ENCODE results near the gene CFAP54. TPM values are rescaled to one million over a fixed set of nuclear protein-coding genes. Genes with fewer than 3 reads are reported as not detected.

Gene CFAP54
- polyA plus RNA-seq, 1 of the 3 experiments (the other 2 are of a cell fraction): 0.87 TPM

DNA sequence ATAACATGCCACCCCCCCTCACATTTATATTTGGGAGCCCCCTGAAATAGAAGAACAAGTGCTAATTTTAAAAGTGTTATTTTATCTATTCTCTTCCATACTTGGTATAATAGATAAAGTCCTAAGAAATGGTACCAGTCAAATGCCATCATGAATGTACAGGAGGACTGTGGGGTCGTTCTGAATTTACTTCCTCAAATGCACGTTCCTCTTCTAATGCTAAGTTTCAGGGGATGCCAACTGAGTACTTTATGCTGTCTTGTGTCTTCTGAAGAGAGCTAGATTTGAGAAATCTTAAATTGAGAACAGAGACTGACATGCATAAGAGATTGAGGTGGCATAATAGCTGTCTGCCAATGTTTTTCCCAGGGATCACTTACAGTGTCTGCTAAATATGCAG is 59.0 kb downstream of the CFAP54 start:
- Histone ChIP-seq H3F3A (replicated peaks; ENCODE audit: insufficient read depth) (no peaks in the 10 kb centered on the region), H3K27ac (ENCODE audit: low read depth in 2 of 2, low read length in 1 of 2) (no peak overlapping the region), H2AFZ (ENCODE audit: low read depth) (no peak overlapping the region), H4K20me1 (ENCODE audit: insufficient read depth) (no peaks in the 10 kb centered on the region), H3K9ac (no peak overlapping the region), H3K27me3 (ENCODE audit: insufficient read depth) (no peaks in the 10 kb centered on the region), H3K9me3 (no peaks in the 10 kb centered on the region), H3K4me3 (ENCODE audit: low read depth in 2 of 2, low read length in 1 of 2) (no peak overlapping the region), H3K9me2 (no peaks in the 10 kb centered on the region), H3K79me2 (ENCODE audit: insufficient read depth) (no peaks in the 10 kb centered on the region), H3K4me1 (ENCODE audit: control insufficient read depth in 1 of 2, insufficient read depth in 2 of 2, low read depth in 1 of 2, low read length in 1 of 2) (no peaks in the 10 kb centered on the region), H3K4me2 (no peak overlapping the region), H3K36me3 (replicated peaks in 1 of 2; ENCODE audit: control insufficient read depth in 1 of 2, insufficient read depth in 2 of 2, low read length in 1 of 2) (no peaks in the 10 kb centered on the region)
- 21% methylated on average over 2 of the region's 2 CpGs for WGBS (ENCODE audit: low lambda C conversion rate)
- no peak for DNase-seq
- CTCF ChIA-PET: no interaction called here
- TF ChIP-seq RFX5 (IDR thresholded peaks at IDR 0.05; ENCODE audit: low read length) (no peak), RCOR1 (IDR thresholded peaks at IDR 0.05; ENCODE audit: low read length) (no peak), FOXM1 (IDR thresholded peaks at IDR 0.05; ENCODE audit: low read depth) (no peak)
- POLR2A ChIA-PET: no interaction called here

DNA sequence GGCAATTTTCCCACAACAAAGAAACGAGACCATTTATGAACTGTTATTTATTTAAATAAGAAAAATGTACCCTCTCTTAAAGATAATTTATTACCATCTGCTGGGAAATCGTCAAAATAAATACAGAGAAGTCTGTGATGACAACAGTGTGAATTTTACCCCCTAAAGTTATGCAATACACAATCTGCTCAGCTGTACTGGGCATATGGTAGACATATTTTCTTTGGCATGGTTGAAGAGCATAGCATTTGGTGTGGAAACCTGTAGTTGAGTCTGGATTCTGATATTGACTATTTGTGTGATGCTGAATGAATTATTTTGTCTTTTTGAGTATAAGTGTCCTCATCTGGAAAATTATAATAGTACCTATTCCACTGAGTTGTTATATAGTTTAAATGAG is 60.0 kb downstream of the CFAP54 start:
- TF ChIP-seq FOSL2 (IDR thresholded peaks at IDR 0.05; ENCODE audit: borderline replicate concordance, low read depth) (no peak), NFIC (IDR thresholded peaks at IDR 0.05; ENCODE audit: borderline replicate concordance) (no peak), RCOR1 (IDR thresholded peaks at IDR 0.05; ENCODE audit: low read length) (no peak), CTCF (IDR thresholded peaks at IDR 0.05) (no peak), CHD2 (IDR thresholded peaks at IDR 0.05; ENCODE audit: low read length, partially characterized antibody) (no peak), POLR2AphosphoS5 (IDR thresholded peaks at IDR 0.05; ENCODE audit: low read depth, low read length) (no peak), RFX5 (IDR thresholded peaks at IDR 0.05; ENCODE audit: low read length) (no peak)
- Histone ChIP-seq H3K9ac (no peak overlapping the region), H3K9me3 (no peaks in the 10 kb centered on the region), H2AFZ (ENCODE audit: low read depth) (no peak overlapping the region), H3K27me3 (ENCODE audit: insufficient read depth) (no peaks in the 10 kb centered on the region), H4K20me1 (ENCODE audit: insufficient read depth) (no peaks in the 10 kb centered on the region), H3F3A (replicated peaks; ENCODE audit: insufficient read depth) (no peaks in the 10 kb centered on the region), H3K27ac (ENCODE audit: low read depth in 2 of 2, low read length in 1 of 2) (no peak overlapping the region), H3K4me1 (ENCODE audit: control insufficient read depth in 1 of 2, insufficient read depth in 2 of 2, low read depth in 1 of 2, low read length in 1 of 2) (no peaks in the 10 kb centered on the region), H3K4me3 (ENCODE audit: low read depth in 2 of 2, low read length in 1 of 2) (no peak overlapping the region), H3K79me2 (ENCODE audit: insufficient read depth) (no peaks in the 10 kb centered on the region), H3K36me3 (replicated peaks in 1 of 2; ENCODE audit: control insufficient read depth in 1 of 2, insufficient read depth in 2 of 2, low read length in 1 of 2) (no peaks in the 10 kb centered on the region), H3K4me2 (no peak overlapping the region), H3K9me2 (no peaks in the 10 kb centered on the region)
- WGBS (ENCODE audit: low lambda C conversion rate): 6% methylated on average over 2 of the region's 2 CpGs
- CTCF ChIA-PET: no interaction called here
- POLR2A ChIA-PET: no interaction called here
- DNase-seq: no peak

- CTCF ChIA-PET: no interaction called here
- Histone ChIP-seq H3K9me3 (no peaks in the 10 kb centered on the region), H3K9me2 (no peaks in the 10 kb centered on the region), H3K27me3 (ENCODE audit: insufficient read depth) (no peaks in the 10 kb centered on the region), H3K4me1 (ENCODE audit: control insufficient read depth in 1 of 2, insufficient read depth in 2 of 2, low read depth in 1 of 2, low read length in 1 of 2) (no peaks in the 10 kb centered on the region), H3K79me2 (ENCODE audit: insufficient read depth) (no peaks in the 10 kb centered on the region), H4K20me1 (ENCODE audit: insufficient read depth) (no peaks in the 10 kb centered on the region), H2AFZ (ENCODE audit: low read depth) (no peak overlapping the region), H3K9ac (no peak overlapping the region), H3K36me3 (replicated peaks in 1 of 2; ENCODE audit: control insufficient read depth in 1 of 2, insufficient read depth in 2 of 2, low read length in 1 of 2) (no peaks in the 10 kb centered on the region), H3K4me3 (ENCODE audit: low read depth in 2 of 2, low read length in 1 of 2) (no peak overlapping the region), H3F3A (replicated peaks; ENCODE audit: insufficient read depth) (no peaks in the 10 kb centered on the region), H3K4me2 (no peak overlapping the region), H3K27ac (ENCODE audit: low read depth in 2 of 2, low read length in 1 of 2) (no peak overlapping the region)
- TF ChIP-seq GABPA (IDR thresholded peaks at IDR 0.05; ENCODE audit: low read depth) (no peak), RXRA (IDR thresholded peaks at IDR 0.05; ENCODE audit: borderline replicate concordance, low read depth) (no peak), NFIC (IDR thresholded peaks at IDR 0.05; ENCODE audit: borderline replicate concordance) (no peak), ELF1 (IDR thresholded peaks at IDR 0.05) (no peak), MXI1 (IDR thresholded peaks at IDR 0.05; ENCODE audit: low read depth, low read length) (no peak)
- TF ChIP-seq, protein P1, sequence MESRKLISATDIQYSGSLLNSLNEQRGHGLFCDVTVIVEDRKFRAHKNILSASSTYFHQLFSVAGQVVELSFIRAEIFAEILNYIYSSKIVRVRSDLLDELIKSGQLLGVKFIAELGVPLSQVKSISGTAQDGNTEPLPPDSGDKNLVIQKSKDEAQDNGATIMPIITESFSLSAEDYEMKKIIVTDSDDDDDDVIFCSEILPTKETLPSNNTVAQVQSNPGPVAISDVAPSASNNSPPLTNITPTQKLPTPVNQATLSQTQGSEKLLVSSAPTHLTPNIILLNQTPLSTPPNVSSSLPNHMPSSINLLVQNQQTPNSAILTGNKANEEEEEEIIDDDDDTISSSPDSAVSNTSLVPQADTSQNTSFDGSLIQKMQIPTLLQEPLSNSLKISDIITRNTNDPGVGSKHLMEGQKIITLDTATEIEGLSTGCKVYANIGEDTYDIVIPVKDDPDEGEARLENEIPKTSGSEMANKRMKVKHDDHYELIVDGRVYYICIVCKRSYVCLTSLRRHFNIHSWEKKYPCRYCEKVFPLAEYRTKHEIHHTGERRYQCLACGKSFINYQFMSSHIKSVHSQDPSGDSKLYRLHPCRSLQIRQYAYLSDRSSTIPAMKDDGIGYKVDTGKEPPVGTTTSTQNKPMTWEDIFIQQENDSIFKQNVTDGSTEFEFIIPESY (IDR thresholded peaks at IDR 0.05; ENCODE audit: borderline replicate concordance, low read depth): no peak
- TF ChIP-seq, protein P2, sequence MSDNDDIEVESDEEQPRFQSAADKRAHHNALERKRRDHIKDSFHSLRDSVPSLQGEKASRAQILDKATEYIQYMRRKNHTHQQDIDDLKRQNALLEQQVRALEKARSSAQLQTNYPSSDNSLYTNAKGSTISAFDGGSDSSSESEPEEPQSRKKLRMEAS (IDR thresholded peaks at IDR 0.05; ENCODE audit: low read depth): no peak
- TF ChIP-seq, protein P3, sequence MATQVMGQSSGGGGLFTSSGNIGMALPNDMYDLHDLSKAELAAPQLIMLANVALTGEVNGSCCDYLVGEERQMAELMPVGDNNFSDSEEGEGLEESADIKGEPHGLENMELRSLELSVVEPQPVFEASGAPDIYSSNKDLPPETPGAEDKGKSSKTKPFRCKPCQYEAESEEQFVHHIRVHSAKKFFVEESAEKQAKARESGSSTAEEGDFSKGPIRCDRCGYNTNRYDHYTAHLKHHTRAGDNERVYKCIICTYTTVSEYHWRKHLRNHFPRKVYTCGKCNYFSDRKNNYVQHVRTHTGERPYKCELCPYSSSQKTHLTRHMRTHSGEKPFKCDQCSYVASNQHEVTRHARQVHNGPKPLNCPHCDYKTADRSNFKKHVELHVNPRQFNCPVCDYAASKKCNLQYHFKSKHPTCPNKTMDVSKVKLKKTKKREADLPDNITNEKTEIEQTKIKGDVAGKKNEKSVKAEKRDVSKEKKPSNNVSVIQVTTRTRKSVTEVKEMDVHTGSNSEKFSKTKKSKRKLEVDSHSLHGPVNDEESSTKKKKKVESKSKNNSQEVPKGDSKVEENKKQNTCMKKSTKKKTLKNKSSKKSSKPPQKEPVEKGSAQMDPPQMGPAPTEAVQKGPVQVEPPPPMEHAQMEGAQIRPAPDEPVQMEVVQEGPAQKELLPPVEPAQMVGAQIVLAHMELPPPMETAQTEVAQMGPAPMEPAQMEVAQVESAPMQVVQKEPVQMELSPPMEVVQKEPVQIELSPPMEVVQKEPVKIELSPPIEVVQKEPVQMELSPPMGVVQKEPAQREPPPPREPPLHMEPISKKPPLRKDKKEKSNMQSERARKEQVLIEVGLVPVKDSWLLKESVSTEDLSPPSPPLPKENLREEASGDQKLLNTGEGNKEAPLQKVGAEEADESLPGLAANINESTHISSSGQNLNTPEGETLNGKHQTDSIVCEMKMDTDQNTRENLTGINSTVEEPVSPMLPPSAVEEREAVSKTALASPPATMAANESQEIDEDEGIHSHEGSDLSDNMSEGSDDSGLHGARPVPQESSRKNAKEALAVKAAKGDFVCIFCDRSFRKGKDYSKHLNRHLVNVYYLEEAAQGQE (IDR thresholded peaks at IDR 0.05; ENCODE audit: low read depth, low read length): no peak
- no peak for DNase-seq
- POLR2A ChIA-PET: no interaction called here
These were observed 81.2 kb downstream of the CFAP54 start for GRCh38 chr12:96570579-96570978.
